Endothelial cell of umbilical vein (primary cell): Measurements from ENCODE around the gene SNAI3. TPM values are rescaled to one million over a fixed set of nuclear protein-coding genes. Genes with fewer than 3 reads are reported as not detected.

Experiments used
- BruUV-seq: library from RNA; stranded (reverse); fragments of 400-500 nt; replicated peaks from 2 replicates; lab custom pipeline; 2021; lab: Mats Ljungman, UMichigan
- CTCF ChIA-PET: fragments of 300-600, 350-600 bp; sonication (Branson Sonifier 250); formaldehyde crosslinking; loops from one replicate; lab custom pipeline; 2021; ENCODE audit warnings: antibody characterized with exemption, inconsistent platforms; lab: Charles Lee
- POLR2A ChIA-PET: fragments of 300-600, 350-600 bp; sonication (Branson Sonifier 250); formaldehyde crosslinking; loops from one replicate; lab custom pipeline; 2021; ENCODE audit warnings: antibody characterized with exemption, inconsistent platforms; lab: Charles Lee
- DNase-seq: peaks from one replicate; pipeline ENCODE4 v3.0.0-alpha.2; 2011; ENCODE audit warnings: low read depth, low spot score
- FAIRE-seq: peaks from 2 replicates; lab custom pipeline; 2011; peaks lifted over from hg19 to GRCh38; lab: Jason Lieb, UNC
- H2AFZ ChIP-seq: 2 replicates; pipeline ENCODE4 v1.6.0; 2012; ENCODE audit warnings: low read depth, low read length, control low read depth, inconsistent platforms
- H3K27ac ChIP-seq: 2 replicates; pipeline ENCODE4 v1.5.1; 2011; ENCODE audit warnings: low read depth, mild to moderate bottlenecking, control low read depth, low read length, moderate library complexity; ENCODE audit not compliant: insufficient read depth
- H3K27me3 ChIP-seq, 2 experiments: 2 replicates each; pipeline versions ENCODE4 v1.6.0 to v1.6.1; 2011; ENCODE audit warnings: low read length in 2 of 2, mixed read lengths in 1 of 2; ENCODE audit not compliant: control insufficient read depth in 2 of 2, insufficient read depth in 2 of 2
- H3K36me3 ChIP-seq, 2 experiments: 2 replicates in 1 of 2; 3 replicates in 1 of 2; pipeline ENCODE4 v1.5.1; 2011; ENCODE audit warnings: low read length in 2 of 2, mild to moderate bottlenecking in 1 of 2, moderate library complexity in 1 of 2; ENCODE audit not compliant: control insufficient read depth in 2 of 2, insufficient read depth in 2 of 2; ENCODE audit errors: extremely low read depth in 1 of 2
- H3K4me1 ChIP-seq: 3 replicates; pipeline ENCODE4 v1.5.1; 2011; ENCODE audit warnings: mild to moderate bottlenecking, low read length; ENCODE audit not compliant: control insufficient read depth, insufficient read depth; ENCODE audit errors: extremely low read depth
- H3K4me2 ChIP-seq: 2 replicates; pipeline ENCODE4 v1.6.1; 2011; ENCODE audit warnings: low read length, control low read depth, mixed read lengths; ENCODE audit not compliant: insufficient read depth
- H3K4me3 ChIP-seq, 3 experiments: fragments of 200-600 bp in 1 of 3; sonication (generic), shearing (Covaris generic) in 1 of 3; replicated peaks in 1 of 3; 2 replicates each; pipeline ENCODE4 v1.5.1; 2011 to 2016; ENCODE audit warnings: control low read depth in 3 of 3, low read length in 3 of 3, mild to moderate bottlenecking in 2 of 3, inconsistent platforms in 1 of 3, low read depth in 1 of 3, moderate library complexity in 1 of 3; ENCODE audit not compliant: insufficient read depth in 1 of 3
- H3K79me2 ChIP-seq: 2 replicates; pipeline ENCODE4 v1.6.0; 2012; ENCODE audit warnings: low read length, inconsistent platforms; ENCODE audit not compliant: control insufficient read depth, insufficient read depth
- H3K9ac ChIP-seq: replicated peaks from 2 replicates; pipeline ENCODE3; 2011; ENCODE audit warnings: low read length, control low read depth; ENCODE audit not compliant: insufficient read depth; ENCODE audit errors: extremely low read depth
- H3K9me1 ChIP-seq: replicated peaks from 3 replicates; pipeline ENCODE4 v1.6.0; 2011; ENCODE audit warnings: mild to moderate bottlenecking, low read length; ENCODE audit not compliant: control insufficient read depth, insufficient read depth; ENCODE audit errors: extremely low read depth
- H3K9me3 ChIP-seq: replicated peaks from 2 replicates; pipeline ENCODE4 v1.5.1; 2012; ENCODE audit warnings: low read length, inconsistent platforms; ENCODE audit not compliant: control insufficient read depth, insufficient read depth
- H4K20me1 ChIP-seq: replicated peaks from 2 replicates; pipeline ENCODE3; 2011; ENCODE audit warnings: mild to moderate bottlenecking, low read length; ENCODE audit not compliant: control insufficient read depth, insufficient read depth; ENCODE audit errors: extremely low read depth
- EZH2 ChIP-seq: IDR thresholded peaks from 2 replicates; pipeline ENCODE4 v1.6.1; 2012; ENCODE audit warnings: borderline replicate concordance, low read depth, mild to moderate bottlenecking, moderate library complexity, low read length, inconsistent platforms; ENCODE audit not compliant: severe bottlenecking
- FOS ChIP-seq: IDR thresholded peaks from 2 replicates; pipeline ENCODE4 v1.6.1; 2011; ENCODE audit warnings: mild to moderate bottlenecking, low read length, moderate library complexity, borderline replicate concordance; ENCODE audit not compliant: insufficient read depth
- GATA2 ChIP-seq: IDR thresholded peaks from 2 replicates; pipeline ENCODE4 v1.7.0; 2011; ENCODE audit warnings: low read depth, mild to moderate bottlenecking, moderate library complexity, mixed read lengths, low read length; ENCODE audit not compliant: insufficient read length, insufficient read depth
- JUN ChIP-seq: IDR thresholded peaks from 2 replicates; pipeline ENCODE4 v1.6.1; 2011; ENCODE audit warnings: borderline replicate concordance, low read depth; ENCODE audit not compliant: insufficient read length, insufficient read depth
- MYC ChIP-seq: IDR thresholded peaks from one replicate; pipeline ENCODE4 v1.6.1; 2011; ENCODE audit warnings: mild to moderate bottlenecking, low read depth, low read length
- POLR2A ChIP-seq: IDR thresholded peaks from 2 replicates; pipeline ENCODE4 v1.6.1; 2012; ENCODE audit warnings: low read depth, mild to moderate bottlenecking, control low read depth, low read length
- POLR2AphosphoS5 ChIP-seq: IDR thresholded peaks from 2 replicates; pipeline ENCODE4 v1.6.1; 2012; ENCODE audit warnings: low read depth, mild to moderate bottlenecking, control low read depth, low read length, moderate library complexity; ENCODE audit not compliant: insufficient read depth
- dilution Hi-C: fragments of 300-500 bp; cut with MboI; formaldehyde crosslinking; loops from one replicate; pipeline ENCODE4 v1.15.0; 2019; ENCODE audit warnings: low sequenced_read_pairs; ENCODE audit not compliant: extremely low pct_ligation_motif_present
- intact Hi-C: fragments of 100-400 bp; cut with micrococcal nuclease; formaldehyde crosslinking; loops from one replicate; pipeline ENCODE4 v1.10.0; 2022
- polyA plus RNA-seq, 4 experiments: library from polyadenylated mRNA; depleted of rRNA in 3 of 4; stranded (reverse) in 3 of 4; unstranded in 1 of 4; fragments of >200 nt; gene quantifications; 2 replicates each; pipeline versions ENCODE4 v1.2.1 to v1.2.3, GENCODE V29; 2011 to 2012; ENCODE audit warnings: missing spikeins in 1 of 4
- total RNA-seq: library from RNA; stranded (reverse); gene quantifications from 2 replicates; pipeline ENCODE4 v1.2.3, GENCODE V29; 2021
- TF ChIP-seq, protein P1 (sequence below): IDR thresholded peaks from 2 replicates; pipeline ENCODE4 v1.6.1; 2011; ENCODE audit not compliant: insufficient read depth, insufficient read length
- TF ChIP-seq, protein P2 (sequence below), 2 donors: IDR thresholded peaks; 1 replicate in 1 of 2; 2 replicates in 1 of 2; pipeline ENCODE4 v1.5.1; 2011; ENCODE audit warnings: low read length in 2 of 2, mild to moderate bottlenecking in 2 of 2, moderate library complexity in 2 of 2, control low read depth in 1 of 2, inconsistent platforms in 1 of 2, low read depth in 1 of 2; ENCODE audit not compliant: insufficient read depth in 1 of 2; ENCODE audit errors: extremely low read depth in 1 of 2

SNAI3 gene
- total and polyA plus RNA-seq, 2 donors (not counting 3 experiments of a cell fraction or from before 2014, with no cell fraction given) = 0.30 to 0.31 TPM

DNA sequence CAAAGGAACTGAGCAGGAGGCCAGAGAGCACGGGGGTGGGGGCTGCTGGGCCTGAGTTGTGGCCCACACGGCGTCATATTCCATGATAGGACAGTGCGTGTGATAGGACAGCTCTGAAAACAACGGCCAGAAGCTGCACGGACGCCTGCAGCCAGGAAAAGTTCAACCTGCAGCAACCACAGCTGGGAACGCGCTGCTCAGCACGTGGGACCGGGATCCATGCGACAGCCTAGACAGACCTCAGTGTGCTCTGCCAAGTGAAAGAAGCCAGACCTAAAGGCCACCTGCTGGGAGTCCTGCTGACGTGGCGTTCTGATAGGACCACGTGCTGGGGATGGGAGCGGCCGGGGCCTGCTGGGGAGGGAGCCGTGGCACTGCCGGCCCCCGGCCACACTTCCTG lies 41.6 kb upstream of the SNAI3 start:
- no peaks in the 10 kb centered on the region for H3K4me1 ChIP-seq
- intact Hi-C loops = no loop called here

More for the DNA sequence above, 41.6 kb upstream of the SNAI3 start:
- dilution Hi-C loops = no loop called here
- ChIA-PET CTCF (interaction anchor here (1.2 kb wide), 1 partner anchor 10 kb away, joined by 3 read pairs; no protein-coding TSS in a partner anchor), POLR2A (no interaction called here)
- Histone ChIP-seq H3K9ac (no peak overlapping the region), H2AFZ (no peak overlapping the region), H3K27me3 (no peaks in the 10 kb centered on the region), H3K4me3 (no peak overlapping the region), H3K36me3 (peaks cover 19 to 71% of the 10 kb centered on the region in 2 experiments), H3K4me2 (no peak overlapping the region), H3K9me3 (no peaks in the 10 kb centered on the region), H3K9me1 (no peaks in the 10 kb centered on the region), H3K79me2 (peaks cover 2% of the 10 kb centered on the region), H3K27ac (no peak overlapping the region), H4K20me1 (no peaks in the 10 kb centered on the region)
- no peak for DNase-seq
- BruUV-seq = no TSS peak
- TF ChIP-seq EZH2 = no peak
- no peak for TF ChIP-seq POLR2A
- TF ChIP-seq, protein P1, sequence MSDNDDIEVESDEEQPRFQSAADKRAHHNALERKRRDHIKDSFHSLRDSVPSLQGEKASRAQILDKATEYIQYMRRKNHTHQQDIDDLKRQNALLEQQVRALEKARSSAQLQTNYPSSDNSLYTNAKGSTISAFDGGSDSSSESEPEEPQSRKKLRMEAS = no peak
- TF ChIP-seq FOS = no peak
- no peak for TF ChIP-seq GATA2
- no peak for TF ChIP-seq MYC
- TF ChIP-seq JUN = no peak
- TF ChIP-seq, protein P2, sequence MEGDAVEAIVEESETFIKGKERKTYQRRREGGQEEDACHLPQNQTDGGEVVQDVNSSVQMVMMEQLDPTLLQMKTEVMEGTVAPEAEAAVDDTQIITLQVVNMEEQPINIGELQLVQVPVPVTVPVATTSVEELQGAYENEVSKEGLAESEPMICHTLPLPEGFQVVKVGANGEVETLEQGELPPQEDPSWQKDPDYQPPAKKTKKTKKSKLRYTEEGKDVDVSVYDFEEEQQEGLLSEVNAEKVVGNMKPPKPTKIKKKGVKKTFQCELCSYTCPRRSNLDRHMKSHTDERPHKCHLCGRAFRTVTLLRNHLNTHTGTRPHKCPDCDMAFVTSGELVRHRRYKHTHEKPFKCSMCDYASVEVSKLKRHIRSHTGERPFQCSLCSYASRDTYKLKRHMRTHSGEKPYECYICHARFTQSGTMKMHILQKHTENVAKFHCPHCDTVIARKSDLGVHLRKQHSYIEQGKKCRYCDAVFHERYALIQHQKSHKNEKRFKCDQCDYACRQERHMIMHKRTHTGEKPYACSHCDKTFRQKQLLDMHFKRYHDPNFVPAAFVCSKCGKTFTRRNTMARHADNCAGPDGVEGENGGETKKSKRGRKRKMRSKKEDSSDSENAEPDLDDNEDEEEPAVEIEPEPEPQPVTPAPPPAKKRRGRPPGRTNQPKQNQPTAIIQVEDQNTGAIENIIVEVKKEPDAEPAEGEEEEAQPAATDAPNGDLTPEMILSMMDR (IDR thresholded peaks at IDR 0.05; ENCODE audit: extremely low read depth in 1 of 2, insufficient read depth in 1 of 2, low read depth in 1 of 2, low read length in 2 of 2) = no peak
- no peak for TF ChIP-seq POLR2AphosphoS5
- no peak for FAIRE-seq
